ENCODE measurements around the gene AMACR.

GRCh38 chr5:33981408-33982162, 26.3 kb downstream of the AMACR start:
- TF ChIP-seq, protein P1, sequence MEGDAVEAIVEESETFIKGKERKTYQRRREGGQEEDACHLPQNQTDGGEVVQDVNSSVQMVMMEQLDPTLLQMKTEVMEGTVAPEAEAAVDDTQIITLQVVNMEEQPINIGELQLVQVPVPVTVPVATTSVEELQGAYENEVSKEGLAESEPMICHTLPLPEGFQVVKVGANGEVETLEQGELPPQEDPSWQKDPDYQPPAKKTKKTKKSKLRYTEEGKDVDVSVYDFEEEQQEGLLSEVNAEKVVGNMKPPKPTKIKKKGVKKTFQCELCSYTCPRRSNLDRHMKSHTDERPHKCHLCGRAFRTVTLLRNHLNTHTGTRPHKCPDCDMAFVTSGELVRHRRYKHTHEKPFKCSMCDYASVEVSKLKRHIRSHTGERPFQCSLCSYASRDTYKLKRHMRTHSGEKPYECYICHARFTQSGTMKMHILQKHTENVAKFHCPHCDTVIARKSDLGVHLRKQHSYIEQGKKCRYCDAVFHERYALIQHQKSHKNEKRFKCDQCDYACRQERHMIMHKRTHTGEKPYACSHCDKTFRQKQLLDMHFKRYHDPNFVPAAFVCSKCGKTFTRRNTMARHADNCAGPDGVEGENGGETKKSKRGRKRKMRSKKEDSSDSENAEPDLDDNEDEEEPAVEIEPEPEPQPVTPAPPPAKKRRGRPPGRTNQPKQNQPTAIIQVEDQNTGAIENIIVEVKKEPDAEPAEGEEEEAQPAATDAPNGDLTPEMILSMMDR (IDR thresholded peaks at IDR 0.05 in 8 of 11, conservative IDR thresholded peaks at IDR 0.05 in 3 of 11): no peak
- TF ChIP-seq POLR2A (IDR thresholded peaks at IDR 0.05): no peak
